ENCODE measurements around the gene PTPN14.

Gene PTPN14

DNA sequence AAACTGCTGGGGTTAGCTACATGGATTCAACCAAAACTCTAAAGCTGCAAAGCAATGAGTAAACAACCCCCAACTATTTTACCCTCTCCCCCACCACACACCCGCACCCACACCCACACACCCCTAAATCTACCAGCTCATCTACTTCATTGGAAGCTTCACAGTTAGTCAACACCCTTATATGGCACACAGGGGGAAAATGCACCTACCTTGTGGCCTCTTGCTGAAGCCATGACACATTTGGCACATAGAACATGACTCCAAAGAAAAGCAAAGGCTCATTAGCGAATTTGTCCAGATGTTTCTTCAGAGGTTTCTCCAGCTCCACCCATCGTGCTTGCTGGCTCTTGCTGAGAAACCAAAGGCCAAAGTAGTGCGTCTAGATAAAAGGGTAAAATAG, 99.8 kb downstream of the PTPN14 start:
- no peak for DNase-seq
- Histone ChIP-seq H3K79me1 (ENCODE audit: low read length) (peaks cover 11% of the 10 kb centered on the region), H3K18ac (ENCODE audit: low read length) (no peak overlapping the region), H3K36me3 (ENCODE audit: control insufficient read depth, insufficient read depth, low read length) (no peaks in the 10 kb centered on the region), H3K27me3 (ENCODE audit: insufficient read depth, low read length, poor library complexity) (no peaks in the 10 kb centered on the region), H2AK5ac (ENCODE audit: low read length) (no peak overlapping the region), H2BK120ac (ENCODE audit: low read depth, low read length) (no peak overlapping the region), H2BK5ac (ENCODE audit: low read length) (no peak overlapping the region), H4K8ac (ENCODE audit: low read depth, low read length) (no peak overlapping the region), H3K4me1 (ENCODE audit: control insufficient read depth, low read depth, low read length) (peaks cover 16% of the 10 kb centered on the region), H2BK15ac (replicated peaks; ENCODE audit: low read depth) (no peak overlapping the region), H3K4ac (ENCODE audit: low read depth, low read length) (no peak overlapping the region), H3K4me3 (ENCODE audit: low read length) (no peak overlapping the region), H3K23ac (ENCODE audit: low read length) (no peak overlapping the region), H3K79me2 (ENCODE audit: control insufficient read depth, insufficient read depth, low read length) (peaks cover 34% of the 10 kb centered on the region), H3K9ac (ENCODE audit: low read length) (no peak overlapping the region), H3K27ac (ENCODE audit: low read depth, low read length) (no peak overlapping the region), H3K4me2 (ENCODE audit: low read length) (no peak overlapping the region), H3K56ac (ENCODE audit: low read length) (peak overlapping the region; percentile 8), H4K5ac (ENCODE audit: low read length) (peak overlapping the region; percentile 36)
- 100% methylated on average over 1 of the region's 4 CpGs for WGBS (ENCODE audit: extremely low coverage, insufficient coverage, low lambda C conversion rate)

- Histone ChIP-seq H2BK5ac (ENCODE audit: low read length) (no peak overlapping the region), H3K4me2 (ENCODE audit: low read length) (no peak overlapping the region), H3K9ac (ENCODE audit: low read length) (no peak overlapping the region), H3K4ac (ENCODE audit: low read depth, low read length) (no peak overlapping the region), H3K36me3 (ENCODE audit: control insufficient read depth, insufficient read depth, low read length) (no peaks in the 10 kb centered on the region), H2AK5ac (ENCODE audit: low read length) (no peak overlapping the region), H3K23ac (ENCODE audit: low read length) (no peak overlapping the region), H3K27ac (ENCODE audit: low read depth, low read length) (no peak overlapping the region), H3K56ac (ENCODE audit: low read length) (no peak overlapping the region), H4K8ac (ENCODE audit: low read depth, low read length) (no peak overlapping the region), H2BK120ac (ENCODE audit: low read depth, low read length) (no peak overlapping the region), H3K4me1 (ENCODE audit: control insufficient read depth, low read depth, low read length) (peaks cover 10% of the 10 kb centered on the region), H3K4me3 (ENCODE audit: low read length) (no peak overlapping the region), H4K5ac (ENCODE audit: low read length) (no peak overlapping the region), H3K79me1 (ENCODE audit: low read length) (peaks cover 13% of the 10 kb centered on the region), H2BK15ac (replicated peaks; ENCODE audit: low read depth) (peak overlapping the region; percentile 57), H3K18ac (ENCODE audit: low read length) (peak overlapping the region; percentile 87), H3K79me2 (ENCODE audit: control insufficient read depth, insufficient read depth, low read length) (peaks cover 25% of the 10 kb centered on the region), H3K27me3 (ENCODE audit: insufficient read depth, low read length, poor library complexity) (no peaks in the 10 kb centered on the region)
- no peak for DNase-seq
- WGBS (ENCODE audit: extremely low coverage, insufficient coverage, low lambda C conversion rate): no CpG with 5 or more reads among the region's 3 CpGs
Observed at GRCh38 chr1:214449371-214449770, 102.0 kb downstream of the PTPN14 start.

DNA sequence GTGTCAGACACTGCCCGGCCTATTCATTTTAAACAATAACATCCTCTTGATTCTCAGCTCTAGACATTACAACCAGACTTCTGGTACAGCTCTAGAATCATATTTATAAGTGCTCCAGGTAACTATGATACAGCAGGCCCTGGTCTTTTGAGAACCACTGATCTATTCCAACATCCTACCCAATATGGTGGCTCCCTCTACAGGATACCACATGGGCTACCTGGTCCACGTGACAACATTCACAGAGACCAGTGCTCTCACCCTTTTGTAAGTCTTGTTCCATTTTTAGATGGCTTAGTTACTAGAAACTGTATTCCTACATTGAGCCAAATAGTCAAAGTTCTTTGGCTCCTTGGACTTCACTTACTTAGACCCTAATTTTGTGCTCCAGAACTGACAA, 102.9 kb downstream of the PTPN14 start:
- H3K36me3 ChIP-seq (ENCODE audit: control insufficient read depth, insufficient read depth, low read length): no peaks in the 10 kb centered on the region
- peaks cover 11% of the 10 kb centered on the region for H3K4me1 ChIP-seq (ENCODE audit: control insufficient read depth, low read depth, low read length)
- H3K27ac ChIP-seq (ENCODE audit: low read depth, low read length): peak overlapping the region; percentile 47

GRCh38 chr1:214447557-214447871, 103.9 kb downstream of the PTPN14 start:
- Histone ChIP-seq H3K27ac (ENCODE audit: low read depth, low read length) (peak overlapping the region; percentile 98), H3K4me2 (ENCODE audit: low read length) (no peak overlapping the region)
- no CpG with 5 or more reads among the region's 2 CpGs for WGBS (ENCODE audit: extremely low coverage, insufficient coverage, low lambda C conversion rate)

More for the DNA sequence above, 102.9 kb downstream of the PTPN14 start:
- H2BK5ac ChIP-seq (ENCODE audit: low read length): peak overlapping the region; percentile 1
- peaks cover 13% of the 10 kb centered on the region for H3K79me1 ChIP-seq (ENCODE audit: low read length)
- H3K4ac ChIP-seq (ENCODE audit: low read depth, low read length): peak overlapping the region; percentile 9
- no peak overlapping the region for H3K4me3 ChIP-seq (ENCODE audit: low read length)
- no peaks in the 10 kb centered on the region for H3K27me3 ChIP-seq (ENCODE audit: insufficient read depth, low read length, poor library complexity)
- no peak overlapping the region for H4K8ac ChIP-seq (ENCODE audit: low read depth, low read length)
- H4K5ac ChIP-seq (ENCODE audit: low read length): no peak overlapping the region
- no peak overlapping the region for H3K23ac ChIP-seq (ENCODE audit: low read length)
- no peak overlapping the region for H3K4me2 ChIP-seq (ENCODE audit: low read length)
- no peak overlapping the region for H2AK5ac ChIP-seq (ENCODE audit: low read length)
- H3K18ac ChIP-seq (ENCODE audit: low read length): peak overlapping the region; percentile 40
- peaks cover 24% of the 10 kb centered on the region for H3K79me2 ChIP-seq (ENCODE audit: control insufficient read depth, insufficient read depth, low read length)
- H3K56ac ChIP-seq (ENCODE audit: low read length): peak overlapping the region; percentile 2
- H2BK120ac ChIP-seq (ENCODE audit: low read depth, low read length): no peak overlapping the region
- peak; percentile 73 for DNase-seq
- no peak overlapping the region for H2BK15ac ChIP-seq (replicated peaks; ENCODE audit: low read depth)
- H3K9ac ChIP-seq (ENCODE audit: low read length): no peak overlapping the region
- WGBS (ENCODE audit: extremely low coverage, insufficient coverage, low lambda C conversion rate): no CpG with 5 or more reads among the region's 2 CpGs

DNA sequence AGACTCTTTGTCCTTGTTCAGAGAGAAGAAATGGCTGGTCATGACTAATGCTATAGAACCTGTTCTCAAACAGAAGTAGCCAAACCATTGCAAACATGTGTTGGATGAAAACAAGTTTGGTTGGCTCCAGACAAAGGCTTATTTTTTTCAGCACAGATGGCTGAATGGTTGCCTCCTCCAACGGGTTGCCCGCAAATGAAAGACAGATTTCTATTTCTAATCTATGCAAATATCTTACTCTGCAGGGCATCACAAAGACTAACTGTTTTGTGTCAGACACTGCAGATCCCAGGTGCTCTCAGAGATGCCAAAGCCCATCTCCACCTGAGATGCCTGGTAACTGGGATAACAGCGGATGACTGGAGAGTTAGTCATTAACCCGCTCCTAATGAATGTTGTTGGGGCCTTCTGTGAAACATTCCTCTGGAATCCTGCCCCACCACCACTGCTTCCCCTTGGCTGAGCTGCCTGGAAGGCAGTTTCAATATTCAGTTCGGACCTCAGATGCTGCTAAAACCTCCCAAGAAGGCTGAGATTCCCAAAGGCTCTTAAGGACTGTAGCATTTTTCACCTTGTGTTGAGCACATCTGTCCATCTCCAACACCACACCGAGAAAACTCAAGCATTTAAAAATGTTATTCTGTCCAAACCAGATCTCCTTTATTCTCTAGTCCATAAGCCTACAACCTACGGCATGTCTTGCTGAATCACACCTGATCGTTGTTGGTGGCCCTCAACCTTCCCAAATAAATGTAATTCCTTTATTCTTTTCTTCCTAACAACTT, 104.4 kb downstream of the PTPN14 start:
- H3K4ac ChIP-seq (ENCODE audit: low read depth, low read length): peak overlapping the region; percentile 79
- peaks cover 9% of the 10 kb centered on the region for H3K79me1 ChIP-seq (ENCODE audit: low read length)
- H3K79me2 ChIP-seq (ENCODE audit: control insufficient read depth, insufficient read depth, low read length): peaks cover 17% of the 10 kb centered on the region
- H4K8ac ChIP-seq (ENCODE audit: low read depth, low read length): peak overlapping the region; percentile 93
- H3K4me2 ChIP-seq (ENCODE audit: low read length): no peak overlapping the region
- peak overlapping the region; percentile 98 for H3K27ac ChIP-seq (ENCODE audit: low read depth, low read length)
- H2BK15ac ChIP-seq (replicated peaks; ENCODE audit: low read depth): peak overlapping the region; percentile 99
- no peak overlapping the region for H2AK5ac ChIP-seq (ENCODE audit: low read length)
- no peak overlapping the region for H3K23ac ChIP-seq (ENCODE audit: low read length)
- H3K56ac ChIP-seq (ENCODE audit: low read length): peak overlapping the region; percentile 79
- H4K5ac ChIP-seq (ENCODE audit: low read length): peak overlapping the region; percentile 44
- H3K4me3 ChIP-seq (ENCODE audit: low read length): no peak overlapping the region
- H2BK120ac ChIP-seq (ENCODE audit: low read depth, low read length): peak overlapping the region; percentile 97
- H3K27me3 ChIP-seq (ENCODE audit: insufficient read depth, low read length, poor library complexity): no peaks in the 10 kb centered on the region
- no CpG with 5 or more reads among the region's 8 CpGs for WGBS (ENCODE audit: extremely low coverage, insufficient coverage, low lambda C conversion rate)
- peaks cover 12% of the 10 kb centered on the region for H3K4me1 ChIP-seq (ENCODE audit: control insufficient read depth, low read depth, low read length)
- peak overlapping the region; percentile 59 for H3K9ac ChIP-seq (ENCODE audit: low read length)
- H3K36me3 ChIP-seq (ENCODE audit: control insufficient read depth, insufficient read depth, low read length): no peaks in the 10 kb centered on the region
- peak overlapping the region; percentile 86 for H2BK5ac ChIP-seq (ENCODE audit: low read length)
- peak overlapping the region; percentile 98 for H3K18ac ChIP-seq (ENCODE audit: low read length)
- peak; percentile 100 for DNase-seq

More at GRCh38 chr1:214447557-214447871, 103.9 kb downstream of the PTPN14 start:
- Histone ChIP-seq H3K4ac (ENCODE audit: low read depth, low read length) (peak overlapping the region; percentile 79), H4K5ac (ENCODE audit: low read length) (no peak overlapping the region), H3K4me3 (ENCODE audit: low read length) (no peak overlapping the region), H2AK5ac (ENCODE audit: low read length) (no peak overlapping the region), H3K79me1 (ENCODE audit: low read length) (peaks cover 11% of the 10 kb centered on the region), H3K18ac (ENCODE audit: low read length) (peak overlapping the region; percentile 98), H3K27me3 (ENCODE audit: insufficient read depth, low read length, poor library complexity) (no peaks in the 10 kb centered on the region), H4K8ac (ENCODE audit: low read depth, low read length) (peak overlapping the region; percentile 59), H3K4me1 (ENCODE audit: control insufficient read depth, low read depth, low read length) (peaks cover 12% of the 10 kb centered on the region), H3K36me3 (ENCODE audit: control insufficient read depth, insufficient read depth, low read length) (no peaks in the 10 kb centered on the region), H3K23ac (ENCODE audit: low read length) (no peak overlapping the region), H3K9ac (ENCODE audit: low read length) (peak overlapping the region; percentile 59), H2BK5ac (ENCODE audit: low read length) (peak overlapping the region; percentile 86), H3K56ac (ENCODE audit: low read length) (peak overlapping the region; percentile 79), H2BK15ac (replicated peaks; ENCODE audit: low read depth) (peak overlapping the region; percentile 99), H3K79me2 (ENCODE audit: control insufficient read depth, insufficient read depth, low read length) (peaks cover 20% of the 10 kb centered on the region), H2BK120ac (ENCODE audit: low read depth, low read length) (peak overlapping the region; percentile 97)
- DNase-seq: no peak
